ENCODE results near the gene MAP3K3. TPM values are rescaled to one million over a fixed set of nuclear protein-coding genes. Genes with fewer than 3 reads are reported as not detected.

Gene MAP3K3
- total RNA-seq, 1 donor from 2014 or later: 54.6 TPM

DNA sequence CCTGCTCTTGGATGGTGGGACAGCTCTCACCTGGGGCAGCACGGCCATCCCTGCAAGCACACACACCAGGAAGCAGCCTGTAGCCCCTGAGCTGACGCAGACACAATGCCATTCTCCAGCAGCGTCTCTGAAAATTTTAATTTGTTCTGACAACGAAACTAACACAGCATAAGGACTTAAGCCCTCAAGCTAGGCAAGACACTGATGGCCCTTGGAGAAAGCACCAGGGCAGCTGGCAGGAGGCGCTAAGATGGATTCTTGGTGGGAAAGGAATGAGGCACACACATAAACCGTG lies 80.5 kb downstream of the MAP3K3 start:
- TF ChIP-seq, protein P1, sequence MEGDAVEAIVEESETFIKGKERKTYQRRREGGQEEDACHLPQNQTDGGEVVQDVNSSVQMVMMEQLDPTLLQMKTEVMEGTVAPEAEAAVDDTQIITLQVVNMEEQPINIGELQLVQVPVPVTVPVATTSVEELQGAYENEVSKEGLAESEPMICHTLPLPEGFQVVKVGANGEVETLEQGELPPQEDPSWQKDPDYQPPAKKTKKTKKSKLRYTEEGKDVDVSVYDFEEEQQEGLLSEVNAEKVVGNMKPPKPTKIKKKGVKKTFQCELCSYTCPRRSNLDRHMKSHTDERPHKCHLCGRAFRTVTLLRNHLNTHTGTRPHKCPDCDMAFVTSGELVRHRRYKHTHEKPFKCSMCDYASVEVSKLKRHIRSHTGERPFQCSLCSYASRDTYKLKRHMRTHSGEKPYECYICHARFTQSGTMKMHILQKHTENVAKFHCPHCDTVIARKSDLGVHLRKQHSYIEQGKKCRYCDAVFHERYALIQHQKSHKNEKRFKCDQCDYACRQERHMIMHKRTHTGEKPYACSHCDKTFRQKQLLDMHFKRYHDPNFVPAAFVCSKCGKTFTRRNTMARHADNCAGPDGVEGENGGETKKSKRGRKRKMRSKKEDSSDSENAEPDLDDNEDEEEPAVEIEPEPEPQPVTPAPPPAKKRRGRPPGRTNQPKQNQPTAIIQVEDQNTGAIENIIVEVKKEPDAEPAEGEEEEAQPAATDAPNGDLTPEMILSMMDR (IDR thresholded peaks at IDR 0.05; ENCODE audit: partially characterized antibody, unreplicated experiment): no peak
- Mint-ChIP-seq H3K4me1 (ENCODE audit: low read depth, unreplicated experiment) (peaks cover 27% of the 10 kb centered on the region), H3K9me3 (ENCODE audit: unreplicated experiment) (peaks cover 18% of the 10 kb centered on the region), H3K36me3 (ENCODE audit: unreplicated experiment) (no peaks in the 10 kb centered on the region), H3K27ac (ENCODE audit: unreplicated experiment) (peak overlapping the region; percentile 40), H3K4me3 (ENCODE audit: unreplicated experiment) (peak overlapping the region; percentile 95), H3K27me3 (ENCODE audit: unreplicated experiment) (peaks cover 16% of the 10 kb centered on the region)
- DNase-seq: no peak

DNA sequence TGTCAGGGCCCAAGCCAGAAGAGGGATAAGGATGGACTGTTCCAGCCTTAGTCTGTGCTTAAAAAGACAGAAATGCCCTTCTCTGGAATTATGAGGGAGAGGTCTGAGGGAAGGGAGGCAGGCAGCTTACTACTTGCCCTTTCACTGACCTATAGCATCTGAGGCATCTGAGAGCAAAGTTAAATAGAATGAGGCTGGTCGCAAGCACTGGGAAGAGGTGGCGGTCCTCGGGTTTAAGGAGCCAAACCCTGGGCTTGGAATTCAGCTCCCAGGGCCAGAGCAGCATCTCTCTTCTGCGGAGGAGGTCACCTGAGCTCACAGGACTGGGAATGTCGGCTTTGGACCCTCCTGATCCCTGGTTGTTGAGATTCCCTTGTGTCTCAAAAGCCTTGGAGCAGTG lies 80.8 kb downstream of the MAP3K3 start:
- Mint-ChIP-seq H3K9me3 (ENCODE audit: unreplicated experiment) (peaks cover 18% of the 10 kb centered on the region), H3K4me1 (ENCODE audit: low read depth, unreplicated experiment) (peaks cover 27% of the 10 kb centered on the region), H3K27me3 (ENCODE audit: unreplicated experiment) (peaks cover 16% of the 10 kb centered on the region), H3K4me3 (ENCODE audit: unreplicated experiment) (peak overlapping the region; percentile 95), H3K36me3 (ENCODE audit: unreplicated experiment) (no peaks in the 10 kb centered on the region), H3K27ac (ENCODE audit: unreplicated experiment) (peak overlapping the region; percentile 40)
- TF ChIP-seq, protein P1 (IDR thresholded peaks at IDR 0.05; ENCODE audit: partially characterized antibody, unreplicated experiment): no peak
- no peak for DNase-seq

DNA sequence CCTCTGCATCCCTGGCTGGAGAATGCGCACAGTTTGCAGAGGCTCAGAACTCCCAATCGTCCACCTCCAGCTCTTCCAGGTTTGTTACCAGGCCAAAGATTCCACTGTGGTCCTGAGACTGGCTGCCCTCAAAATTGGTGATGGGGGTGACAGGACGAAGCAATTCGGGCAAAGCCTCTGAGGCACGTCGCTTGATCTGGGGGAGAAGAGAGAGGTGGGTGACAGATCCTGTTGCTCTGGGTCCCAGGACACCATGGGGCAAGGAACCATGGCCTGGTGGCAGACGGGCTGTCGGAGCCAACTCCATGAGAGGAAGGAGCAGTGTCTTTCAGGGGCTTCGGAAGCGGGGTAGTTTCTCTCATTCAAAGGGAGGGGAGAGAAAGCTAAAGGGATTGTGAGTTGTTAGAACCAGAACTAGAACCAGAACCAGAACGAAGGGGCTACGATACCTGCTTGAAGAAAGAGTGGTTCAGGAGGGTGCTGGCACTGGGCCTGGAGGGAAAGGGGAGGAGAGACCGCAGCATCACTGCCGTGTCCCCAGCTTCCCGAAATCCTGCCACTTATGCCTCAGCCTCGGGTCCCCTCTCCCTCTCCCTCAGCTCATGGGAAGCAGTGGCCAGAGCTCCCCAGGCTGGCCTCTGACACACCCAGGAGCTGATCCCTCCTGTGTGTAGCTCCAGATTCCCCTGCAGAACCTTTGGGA lies 81.5 kb downstream of the MAP3K3 start:
- Mint-ChIP-seq H3K4me1 (ENCODE audit: low read depth, unreplicated experiment) (peaks cover 27% of the 10 kb centered on the region), H3K36me3 (ENCODE audit: unreplicated experiment) (no peaks in the 10 kb centered on the region), H3K27me3 (ENCODE audit: unreplicated experiment) (peaks cover 16% of the 10 kb centered on the region), H3K4me3 (ENCODE audit: unreplicated experiment) (peak overlapping the region; percentile 95), H3K27ac (ENCODE audit: unreplicated experiment) (no peak overlapping the region), H3K9me3 (ENCODE audit: unreplicated experiment) (peaks cover 18% of the 10 kb centered on the region)
- TF ChIP-seq, protein P1 (IDR thresholded peaks at IDR 0.05; ENCODE audit: partially characterized antibody, unreplicated experiment): no peak
- DNase-seq: no peak

DNA sequence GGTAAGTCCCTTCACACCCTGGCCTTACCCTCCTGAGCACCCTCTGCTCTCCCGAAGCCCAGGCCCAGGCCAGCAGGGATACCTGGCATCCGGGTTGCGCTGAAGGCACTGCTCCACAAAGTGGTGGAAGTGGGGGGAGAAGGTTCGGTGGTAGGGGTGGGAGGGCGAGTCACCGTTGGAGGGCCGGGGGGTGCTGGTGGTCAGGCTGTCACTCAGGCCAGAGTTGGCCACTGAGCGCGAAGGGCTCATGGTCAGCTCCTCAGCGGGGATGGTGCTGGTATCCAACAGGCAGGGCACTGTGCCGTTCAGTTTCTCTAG lies 82.0 kb downstream of the MAP3K3 start:
- Mint-ChIP-seq H3K27me3 (ENCODE audit: unreplicated experiment) (peaks cover 16% of the 10 kb centered on the region), H3K27ac (ENCODE audit: unreplicated experiment) (no peak overlapping the region), H3K36me3 (ENCODE audit: unreplicated experiment) (no peaks in the 10 kb centered on the region), H3K4me3 (ENCODE audit: unreplicated experiment) (peak overlapping the region; percentile 95), H3K4me1 (ENCODE audit: low read depth, unreplicated experiment) (peaks cover 27% of the 10 kb centered on the region), H3K9me3 (ENCODE audit: unreplicated experiment) (peaks cover 18% of the 10 kb centered on the region)
- TF ChIP-seq, protein P1 (IDR thresholded peaks at IDR 0.05; ENCODE audit: partially characterized antibody, unreplicated experiment): no peak
- no peak for DNase-seq

DNA sequence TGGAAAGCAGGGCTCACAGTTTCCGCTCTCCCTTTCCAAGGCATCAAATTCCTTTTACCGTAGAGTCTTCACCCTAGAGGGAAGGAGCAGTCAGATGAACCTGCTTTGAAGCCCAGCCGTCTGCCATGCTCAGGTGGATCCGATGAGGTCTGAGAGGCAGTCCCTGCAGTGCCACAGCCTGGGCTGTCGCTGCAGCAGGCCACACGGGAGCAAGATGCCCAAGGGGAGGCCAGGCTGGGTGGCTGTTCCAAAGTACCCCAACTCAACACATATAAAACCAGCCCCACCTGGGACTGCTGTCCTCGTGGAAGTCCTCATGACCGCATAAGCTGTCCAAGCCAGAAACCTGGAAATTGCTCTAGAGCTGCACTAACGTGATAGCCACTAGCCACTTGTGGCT lies 82.6 kb downstream of the MAP3K3 start:
- Mint-ChIP-seq H3K36me3 (ENCODE audit: unreplicated experiment) (no peaks in the 10 kb centered on the region), H3K27me3 (ENCODE audit: unreplicated experiment) (peaks cover 16% of the 10 kb centered on the region), H3K27ac (ENCODE audit: unreplicated experiment) (no peak overlapping the region), H3K4me1 (ENCODE audit: low read depth, unreplicated experiment) (peaks cover 27% of the 10 kb centered on the region), H3K9me3 (ENCODE audit: unreplicated experiment) (peaks cover 18% of the 10 kb centered on the region), H3K4me3 (ENCODE audit: unreplicated experiment) (no peak overlapping the region)
- no peak for DNase-seq
- TF ChIP-seq, protein P1 (IDR thresholded peaks at IDR 0.05; ENCODE audit: partially characterized antibody, unreplicated experiment): no peak
